GM12878 (cell line): ENCODE measurements around the gene OR52I2.

ENCODE experiments used
- ATF2 ChIP-seq: IDR thresholded peaks from 2 replicates; pipeline ENCODE4 v1.6.1; 2012; ENCODE audit warnings: low read length, inconsistent platforms
- NRF1 ChIP-seq: conservative IDR thresholded peaks from 2 replicates; pipeline ENCODE4 v1.6.1; 2011; ENCODE audit warnings: mild to moderate bottlenecking, low read depth, low read length, improper control_type of control experiment
- POLR2A ChIP-seq: IDR thresholded peaks from 2 replicates; pipeline ENCODE4 v1.6.1; 2011; ENCODE audit warnings: low read depth, mild to moderate bottlenecking, low read length

- TF ChIP-seq POLR2A = no peak
- TF ChIP-seq NRF1 = no peak
- TF ChIP-seq ATF2 = no peak
Observed at GRCh38 chr11:4637662-4638047, 56.1 kb downstream of the OR52I2 start.
